NOMO-1 (cell line): ENCODE data around the gene PRKG1.
"Not testable (repeated sequence)": the region's sequence is repeated elsewhere in the genome, so short reads cannot be mapped to it uniquely, and the experiment has no call there.

ENCODE experiments used
- DNase-seq, 2 experiments: peaks; one replicate each; lab custom pipeline; 2025; ENCODE audit not compliant: unreplicated experiment in 2 of 2; lab: John Stamatoyannopoulos, UW

Gene PRKG1

DNA sequence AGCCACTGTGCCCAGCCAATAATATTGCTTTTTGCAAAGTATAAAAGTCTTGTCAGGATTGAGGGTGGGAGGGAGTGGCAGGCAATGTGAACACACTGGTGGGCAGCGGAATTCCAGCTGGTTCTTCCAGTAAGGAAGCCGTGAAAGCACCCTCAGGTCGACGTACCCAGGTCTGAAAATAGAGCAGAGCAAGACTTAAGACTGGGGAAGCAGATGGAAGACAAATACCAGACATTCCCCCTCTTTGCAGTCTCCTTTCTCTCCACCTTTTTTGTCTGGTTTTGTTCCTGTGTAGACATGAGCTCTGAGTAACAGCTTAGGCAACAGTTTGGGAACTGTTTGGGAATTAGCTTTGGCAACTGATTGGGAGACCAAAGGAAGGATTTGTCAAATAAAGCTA is 642.7 kb downstream of the PRKG1 start:
- no peak for DNase-seq

DNA sequence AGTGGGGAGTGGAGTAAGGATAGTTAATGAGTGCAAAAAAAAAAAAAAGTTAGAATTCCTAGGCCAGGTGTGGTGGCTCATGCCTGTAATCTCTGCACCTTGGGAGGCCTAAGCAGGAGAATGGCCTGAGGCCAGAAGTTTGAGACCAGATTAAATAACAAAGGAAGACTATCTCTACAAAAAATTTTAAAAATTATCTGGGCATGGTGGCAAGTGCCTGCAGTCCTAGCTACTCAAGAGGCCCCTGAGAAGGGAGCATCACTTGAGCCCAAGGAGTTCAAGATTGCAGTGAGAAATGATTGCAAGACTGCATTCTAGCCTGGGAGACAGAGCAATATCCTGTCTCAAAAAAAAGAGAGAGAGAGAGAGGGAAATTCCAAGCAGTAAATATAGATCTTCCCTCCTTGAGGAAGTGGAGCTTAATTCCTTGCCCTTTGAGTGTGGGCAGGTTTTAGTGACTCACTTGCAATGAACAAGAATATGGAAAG is 644.6 kb downstream of the PRKG1 start:
- no peak for DNase-seq

DNA sequence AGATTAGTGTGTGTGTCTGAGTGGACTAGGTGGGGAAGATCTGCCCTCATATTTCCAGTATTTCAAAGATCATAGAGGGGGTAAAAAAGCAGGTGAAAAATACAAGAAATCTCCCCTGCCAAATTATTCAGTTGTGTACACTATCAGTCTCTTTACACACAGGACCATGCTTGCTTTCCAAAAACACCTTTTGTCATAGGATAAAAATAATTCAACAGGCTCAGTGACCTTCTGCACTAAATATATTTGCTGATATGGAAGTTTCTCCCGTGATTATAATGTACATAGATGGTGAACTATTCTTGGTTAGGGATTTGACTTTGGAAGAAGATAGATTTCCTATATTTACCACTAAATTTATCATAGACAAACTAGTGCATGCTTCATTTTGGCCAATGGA is 649.8 kb downstream of the PRKG1 start:
- no peak for DNase-seq

DNA sequence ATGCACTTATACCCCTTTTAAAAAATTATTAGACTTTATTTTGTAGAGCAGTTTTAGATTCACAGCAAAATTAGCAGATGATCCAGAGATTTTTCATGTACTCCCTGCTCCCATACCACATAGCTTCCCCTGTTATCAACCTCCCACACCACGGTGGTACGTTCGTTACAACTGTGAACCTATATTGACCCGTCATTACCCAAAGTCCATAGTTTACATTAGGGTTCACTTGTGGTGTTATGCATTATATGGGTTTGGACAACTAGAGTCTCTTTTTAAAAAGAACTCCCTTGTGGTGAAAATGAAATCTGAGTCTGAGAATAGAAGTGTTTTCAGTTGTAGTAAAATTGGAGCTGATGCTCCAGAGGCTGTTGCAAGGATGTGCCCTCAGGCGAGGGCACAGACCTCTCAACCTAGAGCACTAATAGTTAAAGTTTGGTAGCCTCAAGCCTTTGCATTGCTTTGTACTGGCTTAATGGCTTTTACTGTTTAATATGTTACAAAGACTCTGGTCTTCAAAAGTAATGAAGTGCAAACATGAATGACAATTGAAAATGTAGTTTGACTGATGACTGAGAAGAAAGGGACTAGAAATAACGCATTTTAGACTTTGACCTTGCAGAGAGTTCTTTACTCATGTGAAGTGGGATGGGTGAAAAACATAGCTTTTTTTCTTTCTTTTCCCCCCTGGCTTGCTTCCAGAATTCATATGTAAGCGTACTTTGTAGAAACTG is 655.7 kb downstream of the PRKG1 start:
- no peak for DNase-seq

DNA sequence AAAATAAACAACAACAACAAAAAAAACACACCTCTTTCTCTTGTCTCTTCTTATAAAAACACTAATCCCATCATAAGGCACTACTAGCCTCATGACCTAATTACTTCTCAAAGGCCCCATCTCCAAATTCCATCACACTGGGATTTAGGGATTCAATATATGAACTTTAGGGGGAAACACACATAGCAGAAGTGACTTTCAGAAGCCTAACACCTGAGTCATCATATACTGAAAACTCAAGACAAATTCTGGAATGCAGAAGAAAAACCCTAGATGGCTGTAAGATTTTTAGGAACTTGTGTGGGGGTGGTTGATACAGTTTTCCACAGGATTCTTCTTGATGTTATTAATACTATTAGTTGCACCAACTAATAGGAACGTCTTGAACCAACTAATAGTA is 658.8 kb downstream of the PRKG1 start:
- no peak for DNase-seq

DNA sequence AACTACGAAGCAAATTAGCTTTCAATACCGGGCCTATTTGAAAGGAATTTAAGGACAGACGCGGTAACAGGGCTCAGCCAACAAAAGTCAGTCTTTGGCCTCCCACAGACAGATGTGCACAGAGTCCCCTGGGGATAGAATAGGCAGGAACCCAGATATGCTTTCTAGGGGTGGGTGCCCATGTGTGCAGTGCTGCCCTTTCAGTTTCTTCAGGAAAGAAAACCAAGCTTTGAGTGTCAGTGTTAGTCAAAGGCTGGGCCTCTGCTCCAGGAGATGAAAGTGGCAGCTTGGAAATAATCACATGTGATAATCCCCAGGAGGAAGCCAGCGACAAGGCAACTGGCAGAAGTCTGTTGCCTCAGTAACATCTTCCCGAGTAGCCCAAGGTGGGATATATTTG is 668.9 kb downstream of the PRKG1 start:
- DNase-seq = no peak

DNA sequence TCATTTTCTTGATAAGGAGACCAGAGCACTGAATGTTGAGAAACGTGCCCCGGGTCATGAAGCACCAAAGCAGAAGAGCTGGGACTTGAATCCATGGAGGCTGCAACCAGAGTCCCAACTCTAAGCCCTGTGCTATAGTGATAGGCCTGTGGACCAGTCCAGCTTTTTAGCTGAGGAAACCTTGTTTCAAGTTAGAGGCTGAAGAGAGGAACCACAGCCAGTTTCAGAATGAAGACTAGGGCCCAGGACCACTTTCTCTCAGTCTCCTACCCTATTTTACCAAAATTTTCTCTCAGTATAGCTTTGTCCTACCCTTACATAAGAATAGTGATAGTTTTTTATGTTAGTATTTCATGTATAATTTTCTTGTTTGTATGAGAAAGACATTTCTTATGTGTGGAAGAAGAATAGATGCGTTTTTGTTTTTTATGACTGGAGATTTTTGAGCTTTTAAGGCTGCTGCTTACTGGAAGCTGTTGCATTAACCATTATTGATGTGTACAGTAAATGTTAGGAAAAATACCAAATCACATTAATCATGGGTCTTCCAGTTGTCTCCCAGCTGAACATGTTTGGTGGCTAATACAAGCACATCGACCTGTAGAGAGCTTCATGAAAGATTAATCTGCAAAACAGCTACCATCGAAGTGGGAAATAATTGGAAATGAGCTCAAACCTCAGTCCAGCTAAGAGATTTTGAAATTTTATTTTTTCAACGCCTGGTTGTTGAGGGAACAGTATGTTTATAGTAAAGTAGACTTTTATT is 670.1 kb downstream of the PRKG1 start:
- DNase-seq = no peak

DNA sequence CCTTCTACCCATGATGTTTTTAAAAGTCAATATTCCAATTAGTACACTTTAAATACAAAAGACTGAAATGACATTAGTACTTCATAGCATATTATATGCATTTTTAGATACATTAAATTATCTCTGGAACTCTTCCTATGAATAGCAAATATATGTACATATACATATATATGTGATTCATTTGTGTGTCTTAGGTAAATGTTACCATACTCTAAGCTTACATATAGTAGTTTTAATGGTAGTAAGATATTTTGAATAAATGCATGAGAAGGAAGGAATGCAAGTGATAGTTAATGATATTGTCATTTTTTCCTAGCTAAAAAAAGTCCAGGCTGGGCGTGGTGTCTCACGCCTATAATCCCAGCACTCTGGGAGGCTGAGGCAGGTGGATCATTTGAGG is 671.1 kb downstream of the PRKG1 start:
- no peak for DNase-seq

DNA sequence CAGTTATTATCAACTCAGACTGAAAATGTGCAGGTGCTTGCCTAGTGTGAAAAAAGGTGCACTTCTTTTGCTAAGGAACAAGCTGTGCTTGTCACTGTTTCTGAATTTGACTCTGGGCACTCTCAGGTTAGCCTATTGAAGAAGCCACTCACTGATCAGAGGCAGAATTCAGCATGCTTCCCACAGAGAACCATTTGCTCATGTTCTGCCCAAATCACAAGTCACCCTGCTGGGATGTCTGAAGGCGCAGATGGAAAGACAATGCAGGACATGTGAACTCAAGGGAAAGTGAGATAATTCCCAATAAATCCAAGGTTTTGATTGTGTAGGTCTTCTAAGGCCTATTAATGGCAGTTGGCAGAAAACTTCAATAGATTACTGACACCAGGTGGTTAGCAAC is 672.9 kb downstream of the PRKG1 start:
- no peak for DNase-seq

DNA sequence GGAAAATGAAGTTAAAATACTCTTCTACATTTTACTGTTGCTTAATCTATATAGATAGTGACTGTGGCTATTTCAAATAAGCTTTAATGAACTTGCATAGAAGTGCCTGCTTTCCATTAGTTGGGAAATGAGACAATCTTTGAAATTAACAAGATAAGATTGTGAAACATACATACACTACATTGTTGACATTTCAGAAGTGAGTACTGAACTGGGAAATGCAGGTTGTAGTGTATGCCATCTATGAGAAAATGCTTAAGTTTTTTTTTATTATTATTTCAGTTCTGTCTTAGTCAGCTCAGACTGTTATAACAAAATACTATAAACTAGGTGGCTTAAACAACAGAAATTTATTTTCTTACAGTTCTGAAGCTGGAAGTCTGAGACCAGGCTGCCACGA is 674.7 kb downstream of the PRKG1 start:
- DNase-seq = no peak

DNA sequence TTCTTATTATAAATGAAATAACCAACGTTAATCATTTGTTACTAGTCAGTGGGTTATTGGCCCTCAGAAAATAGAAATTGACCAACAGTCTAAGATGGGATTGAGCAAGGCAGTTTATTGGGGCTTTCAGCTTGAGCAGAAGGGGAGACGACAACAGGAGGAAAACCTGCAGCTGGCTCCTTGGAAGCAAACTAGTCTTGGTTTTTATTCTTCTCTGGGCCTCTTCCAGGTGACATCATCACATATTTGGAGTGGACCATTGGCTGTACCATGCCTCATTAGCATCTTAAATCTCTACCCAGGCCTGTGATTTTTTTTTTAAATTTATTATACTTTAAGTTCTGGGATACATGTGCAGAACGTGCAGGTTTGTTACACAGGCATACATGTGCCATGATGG is 684.1 kb downstream of the PRKG1 start:
- no peak for DNase-seq

DNA sequence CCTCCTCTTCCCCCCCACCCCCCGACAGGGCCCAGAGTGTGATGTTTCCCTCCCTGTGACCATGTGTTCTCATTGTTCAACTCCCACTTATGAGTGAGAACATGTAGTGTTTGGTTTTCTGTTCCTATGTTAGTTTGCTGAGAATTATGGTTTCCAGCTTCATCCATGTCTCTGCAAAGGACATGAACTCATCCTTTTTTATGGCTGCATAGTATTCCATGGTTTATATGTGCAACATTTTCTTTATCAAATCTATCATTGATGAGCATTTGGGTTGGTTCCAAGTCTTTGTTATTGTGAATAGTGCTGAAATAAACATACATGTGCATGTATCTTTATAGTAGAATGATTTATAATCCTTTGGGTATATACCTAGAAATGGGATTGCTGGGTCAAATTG is 684.6 kb downstream of the PRKG1 start:
- DNase-seq = not testable (repeated sequence)

DNA sequence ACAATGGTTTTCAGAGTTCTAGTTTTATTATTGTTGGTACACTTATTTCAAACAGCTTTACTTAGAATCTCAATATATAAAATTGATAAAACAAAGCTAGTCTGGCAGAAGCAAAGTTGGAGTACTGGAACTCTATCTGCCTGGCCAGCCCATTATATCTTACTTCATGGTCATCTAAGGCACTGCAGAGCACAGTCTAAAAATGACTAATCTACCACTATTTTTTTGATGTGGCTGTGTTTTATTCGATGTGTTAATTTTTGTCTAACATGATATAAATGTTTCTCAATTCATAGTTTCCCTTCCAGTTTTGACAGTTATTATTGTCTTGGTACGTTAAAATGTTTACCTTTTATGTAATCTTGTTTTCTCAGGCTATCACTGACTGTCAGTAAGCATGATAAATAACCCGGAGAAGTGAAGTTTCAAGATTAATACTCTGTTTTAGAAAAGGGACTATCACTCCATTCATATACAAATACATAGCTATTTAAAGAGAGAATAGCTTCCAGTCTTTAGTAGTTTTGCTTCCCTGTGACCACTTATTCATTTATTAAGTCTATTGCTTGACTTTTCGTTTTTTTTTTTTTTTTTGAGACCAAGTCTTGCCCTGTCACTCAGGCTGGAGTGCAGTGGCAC is 685.7 kb downstream of the PRKG1 start:
- DNase-seq = no peak

DNA sequence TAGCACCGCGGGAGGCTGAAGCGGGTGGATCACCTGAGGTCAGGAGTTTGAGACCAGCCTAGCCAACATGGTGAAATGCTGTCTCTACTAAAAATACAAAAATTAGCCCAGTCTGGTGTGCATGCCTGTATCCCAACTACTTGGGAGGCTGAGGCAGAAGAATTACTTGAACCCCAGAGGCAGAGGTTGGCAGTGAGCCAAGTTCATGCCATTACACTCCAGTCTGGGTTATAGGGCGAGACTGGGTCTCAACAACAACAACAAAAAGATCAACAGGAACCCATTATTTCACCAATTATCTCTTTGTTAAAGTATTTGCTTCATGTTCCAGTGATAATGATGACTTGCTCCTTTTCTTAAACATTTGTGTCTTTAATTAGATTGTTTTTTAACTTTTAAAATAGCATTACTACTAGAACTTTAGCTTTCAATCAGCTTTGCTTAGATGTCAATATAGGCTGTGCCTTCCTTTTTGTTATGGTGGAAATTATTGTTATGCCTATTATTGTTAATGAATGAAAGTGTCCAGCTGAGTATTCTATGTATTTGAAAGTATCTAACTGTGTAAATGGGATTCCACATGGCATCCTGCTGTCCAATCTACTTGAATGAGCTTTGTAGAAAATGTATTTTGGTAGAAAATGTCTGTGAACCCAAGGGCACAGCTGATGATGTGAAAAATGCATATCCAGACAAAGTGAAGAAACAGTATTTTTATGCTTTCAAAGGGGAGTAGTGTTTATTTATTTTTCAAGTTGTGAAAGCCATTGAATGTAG is 686.8 kb downstream of the PRKG1 start:
- no peak for DNase-seq

DNA sequence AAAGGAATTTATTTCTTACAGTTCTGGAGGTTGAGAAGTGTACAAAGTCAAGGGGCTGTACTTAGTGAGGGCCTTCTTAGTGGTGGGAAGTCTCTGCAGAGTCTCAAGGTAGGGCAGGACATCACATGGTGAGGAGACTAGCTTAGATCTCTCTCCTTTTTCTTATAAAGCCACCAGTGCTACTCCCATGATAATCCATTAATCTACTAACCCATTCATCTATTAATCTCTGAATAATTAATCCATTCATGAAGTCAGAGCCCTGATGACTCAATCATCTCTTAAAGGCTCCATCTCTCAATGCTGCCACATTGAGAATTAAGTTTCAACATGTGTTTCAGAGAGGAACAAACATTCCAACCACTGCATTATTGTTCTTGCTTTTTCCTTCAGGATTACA is 689.5 kb downstream of the PRKG1 start:
- no peak for DNase-seq

DNA sequence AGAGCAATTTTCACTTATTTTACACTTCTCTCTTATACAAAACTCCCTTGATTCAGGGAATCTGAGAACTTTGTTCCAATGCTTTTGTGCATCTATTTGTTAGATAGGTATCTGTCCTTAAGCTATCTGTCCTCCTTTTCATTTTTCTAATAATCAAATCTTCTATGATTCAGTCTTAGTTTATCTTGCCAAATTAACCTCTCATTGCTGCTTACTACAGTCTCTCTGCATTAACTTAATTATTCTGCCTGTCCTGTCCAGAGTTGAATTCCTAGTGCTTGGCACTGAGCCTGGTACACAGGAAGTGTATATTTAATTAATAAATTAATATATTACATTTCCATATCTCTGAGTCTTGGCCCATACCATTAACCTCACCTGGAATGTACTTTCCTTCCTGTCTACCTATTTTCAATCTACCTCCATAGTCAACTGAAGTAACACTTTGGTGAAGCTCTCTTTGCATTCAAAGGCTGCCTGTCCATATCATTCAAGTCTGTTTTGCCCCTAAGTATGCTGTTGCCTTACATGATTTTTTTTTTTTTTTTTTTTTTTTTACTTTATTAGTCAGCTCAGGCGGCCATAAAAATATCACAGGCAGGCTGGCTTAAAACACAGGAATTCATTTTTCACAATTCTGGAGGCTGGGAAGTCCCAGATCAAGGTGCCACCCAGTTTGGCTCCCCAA is 691.1 kb downstream of the PRKG1 start:
- no peak for DNase-seq

DNA sequence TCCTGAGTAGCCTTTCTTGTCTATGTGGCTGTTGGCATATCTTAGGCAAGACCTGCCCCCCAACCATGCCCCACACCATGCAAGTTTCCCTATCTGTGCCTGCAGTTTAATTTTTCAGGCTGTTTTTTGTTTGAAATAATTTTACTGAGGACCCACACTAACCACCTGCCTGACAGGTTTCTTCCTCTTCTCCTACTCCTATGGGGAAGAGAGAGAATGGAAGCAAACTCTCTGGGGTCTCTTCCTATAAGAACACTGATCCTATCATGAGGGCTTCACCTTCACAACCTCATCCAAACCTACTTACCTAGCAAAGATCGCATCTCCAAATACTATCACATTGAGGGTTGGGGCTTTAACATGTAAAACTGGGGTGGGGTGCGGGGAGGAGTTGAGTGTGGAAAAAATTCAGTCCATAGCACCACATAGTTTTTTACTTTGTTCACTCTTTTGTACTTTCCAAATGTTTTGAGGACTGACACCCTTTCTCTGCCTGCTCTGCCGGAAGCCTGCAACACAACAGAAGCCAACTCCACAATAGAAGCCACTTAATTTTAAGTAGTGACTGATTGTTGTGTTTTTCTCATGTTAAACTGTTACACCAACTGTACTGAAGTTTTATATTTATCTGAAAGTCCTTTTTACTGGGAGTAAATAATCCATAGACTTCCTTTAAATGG is 692.3 kb downstream of the PRKG1 start:
- no peak for DNase-seq

DNA sequence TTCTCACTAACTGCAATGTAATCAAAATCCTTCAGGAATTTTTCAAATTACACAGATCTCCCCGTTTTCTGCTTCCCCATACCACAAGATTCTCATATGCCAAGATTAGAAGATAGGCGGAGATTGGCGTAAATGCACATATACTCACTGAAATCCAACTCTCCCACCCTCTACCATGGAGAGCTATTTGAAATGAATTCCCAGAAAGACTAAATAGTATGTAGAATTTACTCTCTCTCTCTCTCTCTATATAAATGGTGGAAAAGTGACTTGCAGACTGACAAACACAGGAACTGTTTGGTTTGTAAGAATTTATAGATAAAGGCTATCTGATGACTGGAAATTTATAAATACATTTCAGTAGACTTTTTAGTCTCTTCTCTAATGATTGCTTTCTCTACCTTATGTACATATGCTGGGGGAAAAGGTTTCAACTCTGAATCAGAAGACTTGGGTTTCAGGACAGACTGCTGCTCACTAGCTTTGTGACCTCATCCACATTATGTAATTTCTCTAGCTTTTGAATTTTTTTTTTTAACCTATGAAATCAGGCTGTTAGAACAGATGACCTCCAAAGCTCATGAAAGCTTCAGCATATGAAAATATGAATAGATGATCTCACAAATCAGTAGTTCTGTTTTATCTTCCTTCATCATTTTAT is 692.9 kb downstream of the PRKG1 start:
- DNase-seq = no peak

DNA sequence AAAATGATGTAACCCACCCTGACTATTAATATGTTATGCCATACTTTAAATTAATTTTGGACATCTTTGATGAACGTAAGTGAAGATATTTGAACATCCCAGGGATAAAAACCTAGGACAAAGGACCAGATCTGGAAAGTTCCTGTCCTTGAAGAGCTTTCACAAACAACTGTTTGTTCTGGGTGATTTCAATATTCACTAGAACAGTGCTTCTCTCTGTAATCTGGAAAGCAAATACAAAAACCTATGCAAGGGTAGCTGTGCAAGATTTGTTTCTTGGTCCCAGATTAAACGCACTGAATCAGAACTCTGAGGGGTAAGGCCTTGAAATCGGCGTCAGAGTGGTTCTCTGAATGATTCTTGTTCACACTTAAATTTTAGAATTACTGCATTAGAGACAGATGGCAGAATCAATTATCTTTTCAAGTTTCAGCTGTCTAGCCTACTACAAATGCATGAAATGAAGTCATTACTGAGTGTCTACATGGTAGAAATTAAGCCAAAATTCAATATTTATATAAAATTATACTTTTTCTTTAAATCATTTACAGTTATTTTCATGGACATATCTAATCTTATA is 694.7 kb downstream of the PRKG1 start:
- no peak for DNase-seq
